Fibroblast of lung (primary cell): ENCODE measurements around the gene HTATIP2. TPM values are rescaled to one million over a fixed set of nuclear protein-coding genes. Genes with fewer than 3 reads are reported as not detected.
A peak's percentile ranks its signal among the peaks of the same experiment; 100 is the strongest.

Source experiments
- DNase-seq, 2 donors: peaks; one replicate each; pipeline versions ENCODE4 v3.0.0 to v3.0.0-alpha.2; 2010; ENCODE audit warnings: low read depth in 2 of 2
- H2AFZ ChIP-seq: 2 replicates; pipeline ENCODE4 v1.5.1; 2012; ENCODE audit warnings: low read length, control low read depth, inconsistent platforms
- H3K27ac ChIP-seq: 2 replicates; pipeline ENCODE4 v1.5.1; 2011; ENCODE audit warnings: low read length, control low read depth; ENCODE audit not compliant: insufficient read depth
- H3K27me3 ChIP-seq: 2 replicates; pipeline ENCODE4 v1.5.1; 2011; ENCODE audit warnings: mild to moderate bottlenecking, low read length; ENCODE audit not compliant: control insufficient read depth, insufficient read depth
- H3K36me3 ChIP-seq: 2 replicates; pipeline ENCODE4 v1.5.1; 2011; ENCODE audit warnings: low read length; ENCODE audit not compliant: control insufficient read depth, insufficient read depth
- H3K4me1 ChIP-seq: 2 replicates; pipeline ENCODE4 v1.5.1; 2011; ENCODE audit warnings: low read length; ENCODE audit not compliant: control insufficient read depth, insufficient read depth; ENCODE audit errors: extremely low read depth
- H3K4me2 ChIP-seq: 2 replicates; pipeline ENCODE4 v1.5.1; 2011; ENCODE audit warnings: low read length, control low read depth; ENCODE audit not compliant: insufficient read depth; ENCODE audit errors: extremely low read depth
- H3K4me3 ChIP-seq, 4 experiments: fragments of 200-600 bp in 1 of 4; sonication (generic) in 1 of 4; replicated peaks in 1 of 4; 2 replicates each; pipeline ENCODE4 v1.5.1; 2011 to 2016; ENCODE audit warnings: low read length in 4 of 4, low read depth in 3 of 4, mild to moderate bottlenecking in 3 of 4, control low read depth in 2 of 4, inconsistent platforms in 1 of 4, mixed read lengths in 1 of 4; ENCODE audit not compliant: insufficient read depth in 1 of 4; ENCODE audit errors: control extremely low read depth in 1 of 4
- H3K79me2 ChIP-seq: 2 replicates; pipeline ENCODE4 v1.5.1; 2012; ENCODE audit warnings: mild to moderate bottlenecking, low read length, inconsistent platforms; ENCODE audit not compliant: control insufficient read depth, insufficient read depth
- H3K9ac ChIP-seq: 2 replicates; pipeline ENCODE4 v1.5.1; 2011; ENCODE audit warnings: mild to moderate bottlenecking, low read length, control low read depth; ENCODE audit not compliant: insufficient read depth
- H3K9me3 ChIP-seq: 2 replicates; pipeline ENCODE4 v1.5.1; 2012; ENCODE audit warnings: low read depth, low read length; ENCODE audit not compliant: control insufficient read depth, insufficient read depth
- H4K20me1 ChIP-seq: 2 replicates; pipeline ENCODE4 v1.5.1; 2011; ENCODE audit warnings: low read length; ENCODE audit not compliant: control insufficient read depth, insufficient read depth; ENCODE audit errors: extremely low read depth
- CTCF ChIP-seq, 2 donors: IDR thresholded peaks in 1 of 2; conservative IDR thresholded peaks in 1 of 2; 1 replicate in 1 of 2; 2 replicates in 1 of 2; pipeline ENCODE4 v1.5.1; 2011 to 2012; ENCODE audit warnings: low read length in 2 of 2, control low read depth in 1 of 2, inconsistent platforms in 1 of 2, low read depth in 1 of 2, mild to moderate bottlenecking in 1 of 2
- EZH2 ChIP-seq: IDR thresholded peaks from 2 replicates; pipeline ENCODE4 v1.5.1; 2012; ENCODE audit warnings: low read length, control low read depth, mild to moderate bottlenecking; ENCODE audit errors: missing control alignments
- polyA plus RNA-seq, 2 donors: library from polyadenylated mRNA; depleted of rRNA in 1 of 2; stranded (reverse) in 1 of 2; unstranded in 1 of 2; fragments of >200 nt; gene quantifications; 2 replicates each; pipeline ENCODE4 v1.2.1, GENCODE V29; 2011 to 2012; ENCODE audit warnings: missing spikeins in 1 of 2
- total RNA-seq: library from RNA; depleted of rRNA; stranded (reverse); fragments of >200 nt; gene quantifications from 2 replicates; pipeline ENCODE4 v1.2.1, GENCODE V29; 2014

Gene HTATIP2
- total and polyA plus RNA-seq, 2 donors (not counting 1 experiment from before 2014, with no cell fraction given), result 59.1 to 77.6 TPM

DNA sequence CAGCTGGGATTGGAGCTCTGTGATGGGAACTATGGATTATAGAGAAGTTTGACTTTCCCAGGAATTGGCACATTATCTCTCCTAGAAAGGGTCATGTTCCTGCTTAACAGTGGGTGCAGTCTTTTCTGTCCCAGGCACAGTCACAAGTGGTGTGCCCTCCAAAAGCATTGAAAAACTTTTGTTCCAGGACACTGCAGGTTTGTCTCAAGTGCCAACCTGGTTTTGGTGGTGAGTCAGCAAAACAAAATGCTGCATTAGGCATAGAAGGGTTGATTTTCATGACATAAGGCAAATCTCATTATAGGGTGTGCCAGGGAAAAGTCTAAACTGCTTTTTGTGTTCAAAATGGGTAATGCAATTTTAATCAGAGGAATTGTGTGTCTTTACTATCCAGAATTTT lies 4.9 kb downstream of the HTATIP2 start:
- DNase-seq, result peak in 1 of 2 donors; percentile 33

DNA sequence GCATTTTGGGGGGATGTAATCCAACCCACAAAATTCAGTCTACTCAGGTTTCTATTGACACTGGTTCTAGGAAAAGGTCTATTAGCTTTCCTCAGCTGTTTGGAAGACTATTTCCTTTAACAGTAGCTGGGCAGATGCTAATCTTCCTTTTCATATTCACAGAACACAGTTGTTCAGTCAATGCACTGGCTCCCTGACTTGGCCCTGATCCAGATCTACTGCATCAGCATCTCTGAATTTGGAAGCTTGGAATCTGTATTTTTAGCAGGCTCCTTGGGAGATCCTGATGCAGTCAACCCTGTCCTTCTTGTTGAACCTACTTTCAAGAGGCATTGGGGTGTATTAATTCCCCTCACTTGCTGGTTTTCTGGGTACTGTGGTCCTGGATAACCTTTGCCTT lies 6.3 kb downstream of the HTATIP2 start:
- no peaks in the 10 kb centered on the region for H4K20me1 ChIP-seq
- no peak overlapping the region for H3K9ac ChIP-seq
- H3K4me1 ChIP-seq, result peaks cover 4% of the 10 kb centered on the region
- H3K27ac ChIP-seq, result no peak overlapping the region
- no peaks in the 10 kb centered on the region for H3K27me3 ChIP-seq
- H3K4me2 ChIP-seq, result no peak overlapping the region
- H3K79me2 ChIP-seq, result peaks cover 2% of the 10 kb centered on the region
- no peak overlapping the region for H3K4me3 ChIP-seq
- H3K36me3 ChIP-seq, result no peaks in the 10 kb centered on the region
- no peak for TF ChIP-seq CTCF (conservative IDR thresholded peaks at IDR 0.05 in 1 of 2, IDR thresholded peaks at IDR 0.05 in 1 of 2; ENCODE audit: low read depth in 1 of 2, low read length in 2 of 2)
- no peak for TF ChIP-seq EZH2
- H2AFZ ChIP-seq, result no peak overlapping the region
- no peak for DNase-seq
- no peaks in the 10 kb centered on the region for H3K9me3 ChIP-seq

More for the DNA sequence above, 4.9 kb downstream of the HTATIP2 start:
- no peak overlapping the region for H2AFZ ChIP-seq
- H3K79me2 ChIP-seq, result peaks cover 6% of the 10 kb centered on the region
- no peaks in the 10 kb centered on the region for H3K27me3 ChIP-seq
- no peaks in the 10 kb centered on the region for H4K20me1 ChIP-seq
- no peak overlapping the region for H3K4me2 ChIP-seq
- no peak overlapping the region for H3K4me3 ChIP-seq
- no peak for TF ChIP-seq EZH2
- no peak for TF ChIP-seq CTCF (conservative IDR thresholded peaks at IDR 0.05 in 1 of 2, IDR thresholded peaks at IDR 0.05 in 1 of 2; ENCODE audit: low read depth in 1 of 2, low read length in 2 of 2)
- no peaks in the 10 kb centered on the region for H3K9me3 ChIP-seq
- no peaks in the 10 kb centered on the region for H3K36me3 ChIP-seq
- H3K9ac ChIP-seq, result no peak overlapping the region
- no peak overlapping the region for H3K27ac ChIP-seq
- peaks cover 6% of the 10 kb centered on the region for H3K4me1 ChIP-seq

- Histone ChIP-seq H3K9ac (no peak overlapping the region), H3K27me3 (no peaks in the 10 kb centered on the region), H2AFZ (no peak overlapping the region), H3K9me3 (no peaks in the 10 kb centered on the region), H3K36me3 (no peaks in the 10 kb centered on the region), H3K79me2 (no peaks in the 10 kb centered on the region), H4K20me1 (no peaks in the 10 kb centered on the region), H3K4me2 (no peak overlapping the region), H3K4me3 (no peak overlapping the region), H3K27ac (no peak overlapping the region), H3K4me1 (no peaks in the 10 kb centered on the region)
- no peak for DNase-seq
- TF ChIP-seq CTCF (conservative IDR thresholded peaks at IDR 0.05 in 1 of 2, IDR thresholded peaks at IDR 0.05 in 1 of 2; ENCODE audit: low read depth in 1 of 2, low read length in 2 of 2) (no peak), EZH2 (no peak)
Observed at GRCh38 chr11:20372081-20372626, 8.6 kb downstream of the HTATIP2 start.
